A549 (cell line): ENCODE data around the gene KRTAP10-9.

Experiments
- BHLHE40 ChIP-seq: IDR thresholded peaks from 2 replicates; pipeline ENCODE4 v1.6.1; 2012; ENCODE audit warnings: low read depth, low read length, inconsistent platforms
- CHD2 ChIP-seq: fragments of 150-350 bp; IDR thresholded peaks from 2 replicates; pipeline ENCODE4 v1.6.1; 2014; ENCODE audit warnings: low read length; ENCODE audit not compliant: partially characterized antibody
- GATA3 ChIP-seq: IDR thresholded peaks from 2 replicates; pipeline ENCODE4 v1.6.1; 2012; ENCODE audit warnings: borderline replicate concordance
- HES2 ChIP-seq: fragments of >200 bp; sonication (Bioruptor Twin); formaldehyde crosslinking; IDR thresholded peaks from 2 replicates; pipeline ENCODE4 v1.6.1; 2016
- HOXB13 ChIP-seq: fragments of 250-450 bp; sonication (Bioruptor Pico); IDR thresholded peaks from 2 replicates; pipeline ENCODE4 v1.5.0; 2020; ENCODE audit warnings: low read depth, mild to moderate bottlenecking, moderate library complexity
- HOXB5 ChIP-seq: fragments of 250-450 bp; sonication (Bioruptor Pico); IDR thresholded peaks from 2 replicates; pipeline ENCODE4 v1.5.0; 2020; ENCODE audit warnings: mild to moderate bottlenecking, moderate library complexity
- MYC ChIP-seq: IDR thresholded peaks from 2 replicates; pipeline ENCODE4 v1.6.1; 2012; ENCODE audit warnings: mild to moderate bottlenecking, inconsistent platforms, low read length, improper control_type of control experiment, borderline replicate concordance
- PHF8 ChIP-seq: fragments of 200-600 bp; sonication (generic); IDR thresholded peaks from 2 replicates; pipeline ENCODE4 v1.6.1; 2016; ENCODE audit warnings: low read depth, mild to moderate bottlenecking, antibody characterized with exemption, moderate library complexity, borderline replicate concordance
- POLR2A ChIP-seq: IDR thresholded peaks from 2 replicates; pipeline ENCODE4 v1.6.1; 2012; ENCODE audit warnings: mild to moderate bottlenecking, low read length
- RAD21 ChIP-seq, 2 experiments: fragments of >200 bp in 1 of 2; sonication (Bioruptor Twin) in 1 of 2; formaldehyde crosslinking in 1 of 2; IDR thresholded peaks in 1 of 2; conservative IDR thresholded peaks in 1 of 2; 2 replicates in 1 of 2; 3 replicates in 1 of 2; pipeline ENCODE4 v1.6.1; 2012 to 2018; ENCODE audit warnings: inconsistent platforms in 1 of 2
- RCOR1 ChIP-seq: fragments of 150-350 bp; IDR thresholded peaks from 2 replicates; pipeline ENCODE4 v1.6.1; 2014; ENCODE audit warnings: antibody characterized with exemption, low read length, low read depth
- SREBF2 ChIP-seq: fragments of 450-650 bp; IDR thresholded peaks from 2 replicates; pipeline ENCODE4 v1.6.1; 2014; ENCODE audit warnings: mild to moderate bottlenecking, moderate library complexity
- TF ChIP-seq, protein P1 (sequence below): fragments of >200 bp; sonication (Bioruptor Twin); formaldehyde crosslinking; IDR thresholded peaks from 3 replicates; pipeline ENCODE4 v1.5.1; 2016
- TF ChIP-seq, protein P2 (sequence below): fragments of 200-600 bp; sonication (generic); IDR thresholded peaks from 2 replicates; pipeline ENCODE4 v1.6.1; 2016; ENCODE audit warnings: antibody characterized with exemption, mild to moderate bottlenecking, moderate library complexity

GRCh38 chr21:44654576-44655175 lies 27.8 kb downstream of the KRTAP10-9 start, which contains the start of gene KRTAP12-4:
- TF ChIP-seq, protein P1, sequence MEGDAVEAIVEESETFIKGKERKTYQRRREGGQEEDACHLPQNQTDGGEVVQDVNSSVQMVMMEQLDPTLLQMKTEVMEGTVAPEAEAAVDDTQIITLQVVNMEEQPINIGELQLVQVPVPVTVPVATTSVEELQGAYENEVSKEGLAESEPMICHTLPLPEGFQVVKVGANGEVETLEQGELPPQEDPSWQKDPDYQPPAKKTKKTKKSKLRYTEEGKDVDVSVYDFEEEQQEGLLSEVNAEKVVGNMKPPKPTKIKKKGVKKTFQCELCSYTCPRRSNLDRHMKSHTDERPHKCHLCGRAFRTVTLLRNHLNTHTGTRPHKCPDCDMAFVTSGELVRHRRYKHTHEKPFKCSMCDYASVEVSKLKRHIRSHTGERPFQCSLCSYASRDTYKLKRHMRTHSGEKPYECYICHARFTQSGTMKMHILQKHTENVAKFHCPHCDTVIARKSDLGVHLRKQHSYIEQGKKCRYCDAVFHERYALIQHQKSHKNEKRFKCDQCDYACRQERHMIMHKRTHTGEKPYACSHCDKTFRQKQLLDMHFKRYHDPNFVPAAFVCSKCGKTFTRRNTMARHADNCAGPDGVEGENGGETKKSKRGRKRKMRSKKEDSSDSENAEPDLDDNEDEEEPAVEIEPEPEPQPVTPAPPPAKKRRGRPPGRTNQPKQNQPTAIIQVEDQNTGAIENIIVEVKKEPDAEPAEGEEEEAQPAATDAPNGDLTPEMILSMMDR = no peak
- TF ChIP-seq SREBF2 (no peak), PHF8 (no peak), RCOR1 (no peak), BHLHE40 (no peak), POLR2A (no peak), RAD21 (conservative IDR thresholded peaks at IDR 0.05 in 1 of 2, IDR thresholded peaks at IDR 0.05 in 1 of 2) (no peak), HOXB13 (CRISPR knock-in tag) (no peak), HOXB5 (no peak), MYC (no peak), CHD2 (no peak), GATA3 (no peak), HES2 (no peak)
- TF ChIP-seq, protein P2, sequence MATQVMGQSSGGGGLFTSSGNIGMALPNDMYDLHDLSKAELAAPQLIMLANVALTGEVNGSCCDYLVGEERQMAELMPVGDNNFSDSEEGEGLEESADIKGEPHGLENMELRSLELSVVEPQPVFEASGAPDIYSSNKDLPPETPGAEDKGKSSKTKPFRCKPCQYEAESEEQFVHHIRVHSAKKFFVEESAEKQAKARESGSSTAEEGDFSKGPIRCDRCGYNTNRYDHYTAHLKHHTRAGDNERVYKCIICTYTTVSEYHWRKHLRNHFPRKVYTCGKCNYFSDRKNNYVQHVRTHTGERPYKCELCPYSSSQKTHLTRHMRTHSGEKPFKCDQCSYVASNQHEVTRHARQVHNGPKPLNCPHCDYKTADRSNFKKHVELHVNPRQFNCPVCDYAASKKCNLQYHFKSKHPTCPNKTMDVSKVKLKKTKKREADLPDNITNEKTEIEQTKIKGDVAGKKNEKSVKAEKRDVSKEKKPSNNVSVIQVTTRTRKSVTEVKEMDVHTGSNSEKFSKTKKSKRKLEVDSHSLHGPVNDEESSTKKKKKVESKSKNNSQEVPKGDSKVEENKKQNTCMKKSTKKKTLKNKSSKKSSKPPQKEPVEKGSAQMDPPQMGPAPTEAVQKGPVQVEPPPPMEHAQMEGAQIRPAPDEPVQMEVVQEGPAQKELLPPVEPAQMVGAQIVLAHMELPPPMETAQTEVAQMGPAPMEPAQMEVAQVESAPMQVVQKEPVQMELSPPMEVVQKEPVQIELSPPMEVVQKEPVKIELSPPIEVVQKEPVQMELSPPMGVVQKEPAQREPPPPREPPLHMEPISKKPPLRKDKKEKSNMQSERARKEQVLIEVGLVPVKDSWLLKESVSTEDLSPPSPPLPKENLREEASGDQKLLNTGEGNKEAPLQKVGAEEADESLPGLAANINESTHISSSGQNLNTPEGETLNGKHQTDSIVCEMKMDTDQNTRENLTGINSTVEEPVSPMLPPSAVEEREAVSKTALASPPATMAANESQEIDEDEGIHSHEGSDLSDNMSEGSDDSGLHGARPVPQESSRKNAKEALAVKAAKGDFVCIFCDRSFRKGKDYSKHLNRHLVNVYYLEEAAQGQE = no peak
